ENCODE data around the gene UTP15. TPM values are rescaled to one million over a fixed set of nuclear protein-coding genes. Genes with fewer than 3 reads are reported as not detected.

UTP15 gene
- polyA plus RNA-seq, 1 of the 3 experiments (the other 2 are of a cell fraction), result 10.2 TPM

DNA sequence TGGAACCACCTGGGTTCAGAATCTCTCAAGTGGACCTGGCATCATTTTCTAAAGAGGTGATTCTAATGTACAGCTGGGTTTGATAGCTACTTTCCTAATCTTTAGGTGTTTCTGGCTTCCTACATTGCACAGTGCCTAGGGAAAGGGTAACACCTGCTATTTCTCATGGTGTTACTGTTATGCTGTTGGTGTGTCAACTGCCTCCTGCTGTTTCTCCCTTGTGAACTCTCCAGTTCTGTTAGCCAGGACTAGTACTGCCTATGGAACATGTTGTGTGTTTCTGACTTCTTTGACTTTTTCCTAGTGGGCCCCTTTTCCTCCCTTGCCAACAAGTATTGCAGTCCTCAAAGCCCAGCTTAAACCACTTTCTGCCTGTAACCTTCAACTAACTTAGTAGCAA lies 66.0 kb downstream of the UTP15 start:
- CTCF ChIA-PET, result interaction anchor here (0.6 kb wide), 1 partner anchor 9 kb away, joined by 3 read pairs; no protein-coding TSS in a partner anchor
- Histone ChIP-seq H3K4me1 (ENCODE audit: control insufficient read depth in 1 of 2, insufficient read depth in 2 of 2, low read depth in 1 of 2, low read length in 1 of 2) (peaks cover 3 to 9% of the 10 kb centered on the region in 2 experiments; a peak in 3 of 4 replicates), H3K4me3 (ENCODE audit: low read depth in 2 of 2, low read length in 1 of 2) (no peak overlapping the region), H3K27ac (ENCODE audit: low read depth in 2 of 2, low read length in 1 of 2) (no peak overlapping the region), H3K27me3 (ENCODE audit: insufficient read depth) (no peaks in the 10 kb centered on the region), H3K9me3 (no peaks in the 10 kb centered on the region), H2AFZ (ENCODE audit: low read depth) (no peak overlapping the region), H4K20me1 (ENCODE audit: insufficient read depth) (no peaks in the 10 kb centered on the region), H3K4me2 (no peak overlapping the region), H3F3A (replicated peaks; ENCODE audit: insufficient read depth) (no peaks in the 10 kb centered on the region), H3K36me3 (replicated peaks in 1 of 2; ENCODE audit: control insufficient read depth in 1 of 2, insufficient read depth in 2 of 2, low read length in 1 of 2) (no peaks in the 10 kb centered on the region), H3K79me2 (ENCODE audit: insufficient read depth) (peaks cover 77% of the 10 kb centered on the region), H3K9me2 (no peaks in the 10 kb centered on the region), H3K9ac (no peak overlapping the region)
- no peak for DNase-seq
- TF ChIP-seq MXI1 (IDR thresholded peaks at IDR 0.05; ENCODE audit: low read depth, low read length) (no peak), NRF1 (IDR thresholded peaks at IDR 0.05; ENCODE audit: low read depth, low read length) (no peak), MEF2A (IDR thresholded peaks at IDR 0.05; ENCODE audit: borderline replicate concordance, low read depth) (no peak), RAD21 (IDR thresholded peaks at IDR 0.05; ENCODE audit: low read length) (no peak), NFIC (IDR thresholded peaks at IDR 0.05; ENCODE audit: borderline replicate concordance) (no peak), TCF12 (IDR thresholded peaks at IDR 0.05) (no peak), RFX5 (IDR thresholded peaks at IDR 0.05; ENCODE audit: low read length) (no peak), ELF1 (IDR thresholded peaks at IDR 0.05) (no peak), RXRA (IDR thresholded peaks at IDR 0.05; ENCODE audit: borderline replicate concordance, low read depth) (no peak), TAF1 (IDR thresholded peaks at IDR 0.05; ENCODE audit: borderline replicate concordance, low read depth, low read length) (no peak)
- TF ChIP-seq, protein P1, sequence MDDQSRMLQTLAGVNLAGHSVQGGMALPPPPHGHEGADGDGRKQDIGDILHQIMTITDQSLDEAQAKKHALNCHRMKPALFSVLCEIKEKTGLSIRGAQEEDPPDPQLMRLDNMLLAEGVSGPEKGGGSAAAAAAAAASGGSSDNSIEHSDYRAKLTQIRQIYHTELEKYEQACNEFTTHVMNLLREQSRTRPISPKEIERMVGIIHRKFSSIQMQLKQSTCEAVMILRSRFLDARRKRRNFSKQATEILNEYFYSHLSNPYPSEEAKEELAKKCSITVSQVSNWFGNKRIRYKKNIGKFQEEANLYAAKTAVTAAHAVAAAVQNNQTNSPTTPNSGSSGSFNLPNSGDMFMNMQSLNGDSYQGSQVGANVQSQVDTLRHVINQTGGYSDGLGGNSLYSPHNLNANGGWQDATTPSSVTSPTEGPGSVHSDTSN (IDR thresholded peaks at IDR 0.05), result no peak
- TF ChIP-seq, protein P2, sequence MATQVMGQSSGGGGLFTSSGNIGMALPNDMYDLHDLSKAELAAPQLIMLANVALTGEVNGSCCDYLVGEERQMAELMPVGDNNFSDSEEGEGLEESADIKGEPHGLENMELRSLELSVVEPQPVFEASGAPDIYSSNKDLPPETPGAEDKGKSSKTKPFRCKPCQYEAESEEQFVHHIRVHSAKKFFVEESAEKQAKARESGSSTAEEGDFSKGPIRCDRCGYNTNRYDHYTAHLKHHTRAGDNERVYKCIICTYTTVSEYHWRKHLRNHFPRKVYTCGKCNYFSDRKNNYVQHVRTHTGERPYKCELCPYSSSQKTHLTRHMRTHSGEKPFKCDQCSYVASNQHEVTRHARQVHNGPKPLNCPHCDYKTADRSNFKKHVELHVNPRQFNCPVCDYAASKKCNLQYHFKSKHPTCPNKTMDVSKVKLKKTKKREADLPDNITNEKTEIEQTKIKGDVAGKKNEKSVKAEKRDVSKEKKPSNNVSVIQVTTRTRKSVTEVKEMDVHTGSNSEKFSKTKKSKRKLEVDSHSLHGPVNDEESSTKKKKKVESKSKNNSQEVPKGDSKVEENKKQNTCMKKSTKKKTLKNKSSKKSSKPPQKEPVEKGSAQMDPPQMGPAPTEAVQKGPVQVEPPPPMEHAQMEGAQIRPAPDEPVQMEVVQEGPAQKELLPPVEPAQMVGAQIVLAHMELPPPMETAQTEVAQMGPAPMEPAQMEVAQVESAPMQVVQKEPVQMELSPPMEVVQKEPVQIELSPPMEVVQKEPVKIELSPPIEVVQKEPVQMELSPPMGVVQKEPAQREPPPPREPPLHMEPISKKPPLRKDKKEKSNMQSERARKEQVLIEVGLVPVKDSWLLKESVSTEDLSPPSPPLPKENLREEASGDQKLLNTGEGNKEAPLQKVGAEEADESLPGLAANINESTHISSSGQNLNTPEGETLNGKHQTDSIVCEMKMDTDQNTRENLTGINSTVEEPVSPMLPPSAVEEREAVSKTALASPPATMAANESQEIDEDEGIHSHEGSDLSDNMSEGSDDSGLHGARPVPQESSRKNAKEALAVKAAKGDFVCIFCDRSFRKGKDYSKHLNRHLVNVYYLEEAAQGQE (IDR thresholded peaks at IDR 0.05; ENCODE audit: low read depth, low read length), result no peak
- TF ChIP-seq, protein P3, sequence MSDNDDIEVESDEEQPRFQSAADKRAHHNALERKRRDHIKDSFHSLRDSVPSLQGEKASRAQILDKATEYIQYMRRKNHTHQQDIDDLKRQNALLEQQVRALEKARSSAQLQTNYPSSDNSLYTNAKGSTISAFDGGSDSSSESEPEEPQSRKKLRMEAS (IDR thresholded peaks at IDR 0.05; ENCODE audit: low read depth), result no peak
- POLR2A ChIA-PET, result no interaction called here

Other genes with a start within 250 kb of the UTP15 start
- 39.6 and 73.9 TPM in 2 replicates for gene FOXD1, start 117.0 kb upstream of the UTP15 start, polyA plus RNA-seq (2012; rRNA removed)
- gene BTF3, start 67.3 kb upstream of the UTP15 start, polyA plus RNA-seq (2012; rRNA removed), result 458 and 492 TPM in 2 replicates
- gene ANKRA2, start 104 bp upstream of the UTP15 start, polyA plus RNA-seq (2012; rRNA removed), result 14.5 and 20.5 TPM in 2 replicates
- gene ARHGEF28, start 60.5 kb downstream of the UTP15 start, polyA plus RNA-seq (2012; rRNA removed), result 3.7 and 4.2 TPM in 2 replicates